GM12878 (cell line): Measurements from ENCODE around the gene FABP1. TPM values are rescaled to one million over a fixed set of nuclear protein-coding genes. Genes with fewer than 3 reads are reported as not detected.

ENCODE experiments used
- ATAC-seq: fragments of 200-7000 bp; cut with Tn5 transposase; 3 replicates; pipeline ENCODE4 v1.9.1; 2020; ENCODE audit warnings: mild to moderate bottlenecking, moderate library complexity
- BruUV-seq: library from RNA; stranded (reverse); fragments of 400-500 nt; replicated peaks from 2 replicates; lab custom pipeline; 2021; lab: Mats Ljungman, UMichigan
- CTCF ChIA-PET: fragments of 300-600 bp; sonication (Branson Sonifier 250); formaldehyde crosslinking; extraction: SDS; loops from one replicate; lab custom pipeline; 2021; ENCODE audit warnings: inconsistent platforms; lab: Yijun Ruan, JAX
- POLR2A ChIA-PET: fragments of 350-600 bp; formaldehyde crosslinking; extraction: SDS; loops from one replicate; lab custom pipeline; 2021; ENCODE audit warnings: inconsistent platforms; lab: Charles Lee
- RAD21 ChIA-PET: fragments of 300-600 bp; sonication (Branson Sonifier 250); formaldehyde crosslinking; loops from one replicate; lab custom pipeline; 2023; ENCODE audit warnings: antibody characterized with exemption; ENCODE audit not compliant: unreplicated experiment; lab: Charles Lee
- SMC1A ChIA-PET: fragments of 300-600 bp; sonication (Branson Sonifier 250); formaldehyde crosslinking; loops from one replicate; lab custom pipeline; 2023; ENCODE audit not compliant: unreplicated experiment, uncharacterized antibody; lab: Charles Lee
- DNase-seq: peaks from one replicate; pipeline ENCODE4 v3.0.0-alpha.2; 2011; ENCODE audit warnings: low read depth, low spot score
- FAIRE-seq: peaks from 3 replicates; lab custom pipeline; 2011; peaks lifted over from hg19 to GRCh38; lab: Jason Lieb, UNC
- H2AFZ ChIP-seq: 2 replicates; pipeline ENCODE4 v1.6.0; 2011; ENCODE audit warnings: low read depth, low read length, control low read depth; ENCODE audit not compliant: control insufficient read depth
- H3K27ac ChIP-seq: 2 replicates; pipeline ENCODE4 v1.5.1; 2011; ENCODE audit warnings: control low read depth; ENCODE audit not compliant: control insufficient read depth, insufficient read depth
- H3K27me3 ChIP-seq, 2 experiments: replicated peaks in 1 of 2; 2 replicates each; pipeline versions ENCODE4 v1.6.0 to v1.6.1; 2011; ENCODE audit warnings: low read length in 1 of 2; ENCODE audit not compliant: control insufficient read depth in 2 of 2, insufficient read depth in 2 of 2
- H3K36me3 ChIP-seq, 2 experiments: 2 replicates each; pipeline ENCODE4 v1.5.1; 2011; ENCODE audit warnings: low read length in 1 of 2; ENCODE audit not compliant: control insufficient read depth in 2 of 2, insufficient read depth in 2 of 2
- H3K4me1 ChIP-seq: 2 replicates; pipeline ENCODE4 v1.6.1; 2011; ENCODE audit warnings: mild to moderate bottlenecking, low read length, moderate library complexity, mixed read lengths; ENCODE audit not compliant: control insufficient read depth, insufficient read depth
- H3K4me2 ChIP-seq: 2 replicates; pipeline ENCODE4 v1.6.0; 2011; ENCODE audit warnings: control low read depth; ENCODE audit not compliant: control insufficient read depth, insufficient read depth
- H3K4me3 ChIP-seq: fragments of 200-600 bp; sonication (generic); 2 replicates; pipeline ENCODE4 v1.5.1; 2016
- H3K79me2 ChIP-seq: 2 replicates; pipeline ENCODE4 v1.6.0; 2011; ENCODE audit warnings: low read length; ENCODE audit not compliant: control insufficient read depth, insufficient read depth
- H3K9ac ChIP-seq: 2 replicates; pipeline ENCODE4 v1.8.0; 2011; ENCODE audit warnings: low read length, control low read depth, mixed read lengths; ENCODE audit not compliant: control insufficient read depth, insufficient read depth
- H3K9me3 ChIP-seq: replicated peaks from 3 replicates; pipeline ENCODE4 v1.5.1; 2011; ENCODE audit warnings: mild to moderate bottlenecking, low read length; ENCODE audit not compliant: control insufficient read depth, insufficient read depth
- H4K20me1 ChIP-seq: 2 replicates; pipeline ENCODE4 v1.6.0; 2011; ENCODE audit not compliant: control insufficient read depth, insufficient read depth
- BACH1 ChIP-seq: fragments of 450-650 bp; IDR thresholded peaks from 2 replicates; pipeline ENCODE4 v1.6.1; 2017; ENCODE audit warnings: mild to moderate bottlenecking, borderline replicate concordance
- BMI1 ChIP-seq: fragments of 450-650 bp; IDR thresholded peaks from 2 replicates; pipeline ENCODE4 v1.6.1; 2016; ENCODE audit warnings: mild to moderate bottlenecking, moderate library complexity, borderline replicate concordance
- CBFB ChIP-seq: IDR thresholded peaks from 2 replicates; pipeline ENCODE4 v1.6.1; 2016; ENCODE audit warnings: antibody characterized with exemption, low read depth
- CBX3 ChIP-seq: fragments of 200-600 bp; sonication (generic); IDR thresholded peaks from 2 replicates; pipeline ENCODE4 v1.6.1; 2016; ENCODE audit warnings: low read depth, borderline replicate concordance
- CHD4 ChIP-seq: fragments of 200-600 bp; sonication (generic); IDR thresholded peaks from 2 replicates; pipeline ENCODE4 v1.6.1; 2016; ENCODE audit warnings: mild to moderate bottlenecking
- ETV6 ChIP-seq, 2 experiments: fragments of 450-650 bp in 1 of 2; IDR thresholded peaks in 1 of 2; conservative IDR thresholded peaks in 1 of 2; 2 replicates each; pipeline ENCODE4 v1.6.1; 2014; ENCODE audit warnings: antibody characterized with exemption in 1 of 2, borderline replicate concordance in 1 of 2, low read depth in 1 of 2, mild to moderate bottlenecking in 1 of 2, moderate library complexity in 1 of 2
- HCFC1 ChIP-seq: fragments of 150-350 bp; IDR thresholded peaks from 2 replicates; pipeline ENCODE4 v1.6.1; 2014; ENCODE audit warnings: low read length
- HDAC2 ChIP-seq: fragments of 200-600 bp; sonication (generic); IDR thresholded peaks from 2 replicates; pipeline ENCODE4 v1.6.1; 2017
- POLR2AphosphoS5 ChIP-seq: IDR thresholded peaks from 2 replicates; pipeline ENCODE4 v1.6.1; 2011; ENCODE audit warnings: mild to moderate bottlenecking, low read length, inconsistent platforms
- SMAD1 ChIP-seq: fragments of 450-650 bp; IDR thresholded peaks from 2 replicates; pipeline ENCODE4 v1.6.1; 2018; ENCODE audit warnings: mild to moderate bottlenecking, low read depth; ENCODE audit not compliant: partially characterized antibody
- SP1 ChIP-seq: IDR thresholded peaks from one replicate; pipeline ENCODE4 v1.6.1; 2011; ENCODE audit warnings: low read depth, low read length
- TAF1 ChIP-seq: IDR thresholded peaks from 2 replicates; pipeline ENCODE4 v1.6.1; 2011; ENCODE audit warnings: mild to moderate bottlenecking, low read depth, low read length, borderline replicate concordance
- WGBS: methylation state at CpG from one replicate; pipeline ENCODE4 v1.1.6; 2016; ENCODE audit warnings: low lambda C conversion rate; ENCODE audit not compliant: insufficient replicate concordance, insufficient coverage; ENCODE audit errors: missing lambda C conversion rate; 5-methylcytosine and 5-hydroxymethylcytosine counted together
- in situ Hi-C: fragments of 300-500 bp; cut with MboI; formaldehyde crosslinking; loops from 9 replicates; pipeline ENCODE4 v1.14.3; 2018; ENCODE audit warnings: mixed read lengths
- intact Hi-C: fragments of 100-400 bp; cut with micrococcal nuclease; formaldehyde crosslinking; loops from one replicate; pipeline ENCODE4 v1.14.2; 2022; ENCODE audit not compliant: unreplicated experiment
- polyA plus RNA-seq, 11 experiments: library from polyadenylated mRNA; depleted of rRNA in 4 of 11; unstranded in 6 of 11; stranded (reverse) in 5 of 11; fragments of >200 nt; fragmentation: Nextera tagmentation in 4 of 11; fragmentation: Illumina TruSeq in 1 of 11; extraction: Ambion mirVana in 4 of 11; extraction: Trizol in 1 of 11; gene quantifications; 1 replicate in 1 of 11; 2 replicates in 10 of 11; pipeline versions ENCODE4 v1.2.1 to v1.2.3, GENCODE V29; 2011 to 2016; ENCODE audit warnings: inconsistent platforms in 2 of 11, missing spikeins in 2 of 11, low read depth in 1 of 11
- total RNA-seq, 4 experiments: library from RNA; depleted of rRNA in 3 of 4; stranded (reverse); fragments of >200 nt in 3 of 4; fragmentation: Illumina TruSeq in 1 of 4; extraction: Trizol in 1 of 4; gene quantifications; 2 replicates each; pipeline versions ENCODE4 v1.2.1 to v1.2.3, GENCODE V29; 2013 to 2021
- TF ChIP-seq, protein P1 (sequence below): fragments of 450-650 bp; formaldehyde crosslinking; IDR thresholded peaks from 2 replicates; pipeline ENCODE4 v1.4.0; 2022; ENCODE audit warnings: mild to moderate bottlenecking, moderate library complexity
- TF ChIP-seq, protein P2 (sequence below): fragments of 450-650 bp; IDR thresholded peaks from 2 replicates; pipeline ENCODE4 v1.6.1; 2017; ENCODE audit warnings: borderline replicate concordance
- TF ChIP-seq, protein P3 (sequence below): fragments of 450-650 bp; formaldehyde crosslinking; IDR thresholded peaks from 2 replicates; pipeline ENCODE4 v1.5.0; 2022; ENCODE audit warnings: mild to moderate bottlenecking, missing genetic modification characterization
- TF ChIP-seq, protein P4 (sequence below): fragments of 150-350 bp; IDR thresholded peaks from 2 replicates; pipeline ENCODE4 v1.6.1; 2014; ENCODE audit warnings: mild to moderate bottlenecking, low read depth, low read length

Gene FABP1
- total and polyA plus RNA-seq, 10 of the 15 experiments (the other 5 are each of a cell fraction or from before 2014, with no cell fraction given): not detected

DNA sequence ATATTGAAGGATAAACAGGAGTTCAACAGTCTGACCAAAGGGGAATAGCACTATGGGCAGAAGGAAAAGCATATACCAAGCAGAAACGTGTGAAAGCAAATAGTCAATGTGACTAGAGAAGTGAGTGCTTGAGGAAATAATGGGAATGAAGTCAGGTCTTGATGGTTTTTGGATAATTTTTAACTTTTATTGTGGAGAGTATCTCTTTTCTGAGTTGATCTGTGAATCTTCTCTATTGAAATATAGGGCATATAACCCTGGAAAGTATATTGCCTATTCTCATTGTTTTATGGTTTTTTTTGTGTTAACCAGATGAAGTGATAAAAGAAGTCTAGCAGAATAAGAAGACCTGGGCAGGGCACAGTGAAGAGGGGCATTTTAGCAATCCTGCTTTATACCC lies 16.4 kb upstream of the FABP1 start:
- Histone ChIP-seq H3K36me3 (no peaks in the 10 kb centered on the region), H3K27ac (no peak overlapping the region), H3K4me2 (no peak overlapping the region), H3K4me3 (no peak overlapping the region), H3K9ac (no peak overlapping the region), H3K4me1 (no peaks in the 10 kb centered on the region), H3K27me3 (0 out of 4 replicates have a peak, but pooled peaks cover 0 to 2% of the 10 kb centered on the region in 2 experiments), H4K20me1 (no peaks in the 10 kb centered on the region), H2AFZ (no peak overlapping the region), H3K79me2 (no peaks in the 10 kb centered on the region), H3K9me3 (no peaks in the 10 kb centered on the region)
- FAIRE-seq (no peak), ATAC-seq (no peak), DNase-seq (no peak)
- ChIA-PET RAD21 (no interaction called here), SMC1A (no interaction called here), POLR2A (no interaction called here), CTCF (no interaction called here)
- BruUV-seq: no TSS peak
- in situ Hi-C loops (no loop called here), intact Hi-C loops (no loop called here)
- WGBS: 0% methylated on average over 1 of the region's 1 CpG
- TF ChIP-seq CHD4 (no peak), CBX3 (no peak), HCFC1 (no peak), TAF1 (no peak), HDAC2 (no peak), SP1 (no peak), BMI1 (no peak), POLR2AphosphoS5 (no peak), BACH1 (no peak), CBFB (no peak), SMAD1 (no peak), ETV6 (conservative IDR thresholded peaks at IDR 0.05 in 1 of 2, IDR thresholded peaks at IDR 0.05 in 1 of 2; ENCODE audit: borderline replicate concordance in 1 of 2, low read depth in 1 of 2) (no peak)
- TF ChIP-seq, protein P1, sequence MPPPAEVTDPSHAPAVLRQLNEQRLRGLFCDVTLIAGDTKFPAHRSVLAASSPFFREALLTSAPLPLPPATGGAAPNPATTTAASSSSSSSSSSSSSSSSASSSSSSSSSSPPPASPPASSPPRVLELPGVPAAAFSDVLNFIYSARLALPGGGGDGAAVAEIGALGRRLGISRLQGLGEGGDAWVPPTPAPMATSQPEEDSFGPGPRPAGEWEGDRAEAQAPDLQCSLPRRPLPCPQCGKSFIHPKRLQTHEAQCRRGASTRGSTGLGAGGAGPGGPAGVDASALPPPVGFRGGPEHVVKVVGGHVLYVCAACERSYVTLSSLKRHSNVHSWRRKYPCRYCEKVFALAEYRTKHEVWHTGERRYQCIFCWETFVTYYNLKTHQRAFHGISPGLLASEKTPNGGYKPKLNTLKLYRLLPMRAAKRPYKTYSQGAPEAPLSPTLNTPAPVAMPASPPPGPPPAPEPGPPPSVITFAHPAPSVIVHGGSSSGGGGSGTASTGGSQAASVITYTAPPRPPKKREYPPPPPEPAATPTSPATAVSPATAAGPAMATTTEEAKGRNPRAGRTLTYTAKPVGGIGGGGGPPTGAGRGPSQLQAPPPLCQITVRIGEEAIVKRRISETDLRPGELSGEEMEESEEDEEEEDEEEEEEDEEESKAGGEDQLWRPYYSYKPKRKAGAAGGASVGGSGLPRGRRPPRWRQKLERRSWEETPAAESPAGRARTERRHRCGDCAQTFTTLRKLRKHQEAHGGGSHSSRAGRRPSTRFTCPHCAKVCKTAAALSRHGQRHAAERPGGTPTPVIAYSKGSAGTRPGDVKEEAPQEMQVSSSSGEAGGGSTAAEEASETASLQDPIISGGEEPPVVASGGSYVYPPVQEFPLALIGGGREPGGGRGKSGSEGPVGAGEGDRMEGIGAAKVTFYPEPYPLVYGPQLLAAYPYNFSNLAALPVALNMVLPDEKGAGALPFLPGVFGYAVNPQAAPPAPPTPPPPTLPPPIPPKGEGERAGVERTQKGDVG (CRISPR knock-in tag): no peak
- TF ChIP-seq, protein P2, sequence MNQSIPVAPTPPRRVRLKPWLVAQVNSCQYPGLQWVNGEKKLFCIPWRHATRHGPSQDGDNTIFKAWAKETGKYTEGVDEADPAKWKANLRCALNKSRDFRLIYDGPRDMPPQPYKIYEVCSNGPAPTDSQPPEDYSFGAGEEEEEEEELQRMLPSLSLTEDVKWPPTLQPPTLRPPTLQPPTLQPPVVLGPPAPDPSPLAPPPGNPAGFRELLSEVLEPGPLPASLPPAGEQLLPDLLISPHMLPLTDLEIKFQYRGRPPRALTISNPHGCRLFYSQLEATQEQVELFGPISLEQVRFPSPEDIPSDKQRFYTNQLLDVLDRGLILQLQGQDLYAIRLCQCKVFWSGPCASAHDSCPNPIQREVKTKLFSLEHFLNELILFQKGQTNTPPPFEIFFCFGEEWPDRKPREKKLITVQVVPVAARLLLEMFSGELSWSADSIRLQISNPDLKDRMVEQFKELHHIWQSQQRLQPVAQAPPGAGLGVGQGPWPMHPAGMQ: no peak
- TF ChIP-seq, protein P3, sequence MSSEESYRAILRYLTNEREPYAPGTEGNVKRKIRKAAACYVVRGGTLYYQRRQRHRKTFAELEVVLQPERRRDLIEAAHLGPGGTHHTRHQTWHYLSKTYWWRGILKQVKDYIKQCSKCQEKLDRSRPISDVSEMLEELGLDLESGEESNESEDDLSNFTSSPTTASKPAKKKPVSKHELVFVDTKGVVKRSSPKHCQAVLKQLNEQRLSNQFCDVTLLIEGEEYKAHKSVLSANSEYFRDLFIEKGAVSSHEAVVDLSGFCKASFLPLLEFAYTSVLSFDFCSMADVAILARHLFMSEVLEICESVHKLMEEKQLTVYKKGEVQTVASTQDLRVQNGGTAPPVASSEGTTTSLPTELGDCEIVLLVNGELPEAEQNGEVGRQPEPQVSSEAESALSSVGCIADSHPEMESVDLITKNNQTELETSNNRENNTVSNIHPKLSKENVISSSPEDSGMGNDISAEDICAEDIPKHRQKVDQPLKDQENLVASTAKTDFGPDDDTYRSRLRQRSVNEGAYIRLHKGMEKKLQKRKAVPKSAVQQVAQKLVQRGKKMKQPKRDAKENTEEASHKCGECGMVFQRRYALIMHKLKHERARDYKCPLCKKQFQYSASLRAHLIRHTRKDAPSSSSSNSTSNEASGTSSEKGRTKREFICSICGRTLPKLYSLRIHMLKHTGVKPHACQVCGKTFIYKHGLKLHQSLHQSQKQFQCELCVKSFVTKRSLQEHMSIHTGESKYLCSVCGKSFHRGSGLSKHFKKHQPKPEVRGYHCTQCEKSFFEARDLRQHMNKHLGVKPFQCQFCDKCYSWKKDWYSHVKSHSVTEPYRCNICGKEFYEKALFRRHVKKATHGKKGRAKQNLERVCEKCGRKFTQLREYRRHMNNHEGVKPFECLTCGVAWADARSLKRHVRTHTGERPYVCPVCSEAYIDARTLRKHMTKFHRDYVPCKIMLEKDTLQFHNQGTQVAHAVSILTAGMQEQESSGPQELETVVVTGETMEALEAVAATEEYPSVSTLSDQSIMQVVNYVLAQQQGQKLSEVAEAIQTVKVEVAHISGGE (CRISPR knock-in tag): no peak
- TF ChIP-seq, protein P4, sequence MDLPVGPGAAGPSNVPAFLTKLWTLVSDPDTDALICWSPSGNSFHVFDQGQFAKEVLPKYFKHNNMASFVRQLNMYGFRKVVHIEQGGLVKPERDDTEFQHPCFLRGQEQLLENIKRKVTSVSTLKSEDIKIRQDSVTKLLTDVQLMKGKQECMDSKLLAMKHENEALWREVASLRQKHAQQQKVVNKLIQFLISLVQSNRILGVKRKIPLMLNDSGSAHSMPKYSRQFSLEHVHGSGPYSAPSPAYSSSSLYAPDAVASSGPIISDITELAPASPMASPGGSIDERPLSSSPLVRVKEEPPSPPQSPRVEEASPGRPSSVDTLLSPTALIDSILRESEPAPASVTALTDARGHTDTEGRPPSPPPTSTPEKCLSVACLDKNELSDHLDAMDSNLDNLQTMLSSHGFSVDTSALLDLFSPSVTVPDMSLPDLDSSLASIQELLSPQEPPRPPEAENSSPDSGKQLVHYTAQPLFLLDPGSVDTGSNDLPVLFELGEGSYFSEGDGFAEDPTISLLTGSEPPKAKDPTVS: no peak
